Renal cortical epithelial cell (primary cell): ENCODE data around the gene SEC24C. TPM values are rescaled to one million over a fixed set of nuclear protein-coding genes. Genes with fewer than 3 reads are reported as not detected.
"Not testable (repeated sequence)": the region's sequence is repeated elsewhere in the genome, so short reads cannot be mapped to it uniquely, and the experiment has no call there.

Experiments used
- DNase-seq: peaks from one replicate; pipeline ENCODE4 v3.0.0-alpha.2; 2011; ENCODE audit warnings: low read depth
- total RNA-seq: library from RNA; depleted of rRNA; stranded (reverse); fragments of >200 nt; gene quantifications from 2 replicates; pipeline ENCODE4 v1.2.3, GENCODE V29; 2014

SEC24C gene
- total RNA-seq, 1 donor from 2014 or later, result 84.6 TPM

DNA sequence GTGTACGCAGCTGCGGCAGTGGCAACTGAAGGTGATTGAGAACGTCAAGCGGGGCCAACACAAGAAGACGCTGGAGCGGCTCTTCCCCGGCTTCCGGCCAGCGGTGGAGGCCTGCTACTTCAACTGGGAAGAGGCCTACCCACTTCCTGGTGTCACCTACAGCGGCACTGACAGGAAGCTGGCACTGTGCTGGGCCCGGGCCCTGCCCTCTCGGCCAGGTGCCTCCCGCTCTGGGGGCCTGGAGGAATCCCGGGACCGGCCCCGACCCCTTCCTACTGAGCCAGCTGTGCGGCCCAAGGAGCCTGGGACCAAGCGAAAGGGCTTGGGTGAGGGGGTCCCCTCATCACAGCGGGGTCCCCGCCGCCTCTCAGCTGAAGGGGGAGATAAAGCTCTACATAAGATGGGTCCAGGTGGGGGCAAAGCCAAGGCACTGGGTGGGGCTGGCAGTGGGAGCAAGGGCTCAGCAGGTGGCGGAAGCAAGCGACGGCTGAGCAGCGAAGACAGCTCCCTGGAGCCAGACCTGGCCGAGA is 47.8 kb downstream of the SEC24C start:
- no peak for DNase-seq

DNA sequence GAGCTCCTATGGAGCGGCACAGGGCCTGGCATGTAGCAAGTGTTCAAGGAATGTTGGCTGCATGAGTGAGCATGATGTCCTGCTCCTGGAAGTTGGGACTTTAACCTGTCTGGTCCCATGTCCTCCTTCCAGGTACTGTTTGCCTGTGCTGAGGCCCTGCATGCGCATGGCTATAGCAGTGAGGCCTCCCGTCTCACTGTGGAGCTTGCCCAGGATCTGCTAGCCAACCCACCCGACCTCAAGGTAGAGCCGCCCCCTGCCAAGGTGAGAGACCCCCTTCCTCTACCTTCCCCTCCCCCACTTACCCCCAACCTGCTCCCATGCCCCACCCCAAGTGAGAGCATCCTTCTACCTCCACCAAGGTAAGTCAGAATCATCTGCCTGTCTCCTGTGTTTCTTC is 49.3 kb downstream of the SEC24C start:
- no peak for DNase-seq

DNA sequence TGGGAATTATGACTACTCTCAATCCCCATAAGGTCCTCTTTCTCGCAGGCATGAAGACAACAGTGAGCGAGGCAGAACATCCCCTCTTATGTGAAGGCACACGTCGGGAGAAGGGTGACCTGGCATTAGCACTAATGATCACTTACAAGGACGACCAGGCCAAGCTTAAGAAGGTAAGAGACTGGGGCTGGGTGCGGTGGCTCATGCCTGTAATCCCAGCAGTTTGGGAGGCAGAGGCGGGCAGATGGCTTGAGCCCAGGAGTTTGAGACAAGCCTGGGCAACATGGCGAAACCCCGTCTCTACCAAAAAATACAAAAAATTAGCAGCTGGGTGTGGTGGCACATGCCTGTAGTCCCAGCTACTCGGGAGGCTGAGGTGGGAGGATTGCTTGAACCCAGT is 51.3 kb downstream of the SEC24C start:
- not testable (repeated sequence) for DNase-seq

DNA sequence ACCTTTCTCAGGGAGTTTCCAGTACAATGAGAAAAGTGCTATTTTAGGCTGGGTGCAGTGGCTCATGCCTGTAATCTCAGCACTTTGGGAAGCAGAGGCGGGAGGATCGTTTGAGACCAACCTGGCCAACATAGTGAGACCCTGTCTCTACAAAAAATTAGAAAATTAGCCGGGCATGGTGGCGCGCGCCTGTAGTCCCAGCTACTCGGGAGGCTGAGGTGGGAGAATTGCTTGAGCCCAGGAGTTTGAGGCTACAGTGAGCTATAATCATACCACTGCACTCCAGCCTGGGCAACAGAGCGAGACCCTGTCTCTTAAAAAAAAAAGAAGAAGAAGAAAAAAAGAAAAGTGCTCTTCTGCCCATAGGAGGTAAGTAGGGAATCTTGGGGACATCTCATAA is 51.9 kb downstream of the SEC24C start:
- DNase-seq, result not testable (repeated sequence)

DNA sequence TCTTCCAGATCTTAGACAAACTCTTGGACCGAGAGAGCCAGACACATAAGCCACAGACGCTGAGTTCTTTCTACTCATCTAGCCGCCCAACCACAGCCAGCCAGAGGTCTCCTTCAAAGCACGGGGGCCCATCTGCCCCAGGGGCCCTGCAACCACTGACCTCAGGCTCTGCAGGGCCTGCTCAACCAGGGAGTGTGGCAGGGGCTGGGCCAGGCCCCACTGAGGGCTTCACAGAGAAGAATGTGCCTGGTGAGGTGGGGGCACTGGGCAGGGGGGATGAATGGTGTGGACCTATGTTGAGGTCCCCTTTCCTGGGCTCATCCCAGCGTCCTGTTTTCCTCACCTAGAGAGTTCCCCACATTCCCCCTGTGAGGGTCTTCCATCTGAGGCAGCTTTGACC is 52.6 kb downstream of the SEC24C start:
- no peak for DNase-seq

DNA sequence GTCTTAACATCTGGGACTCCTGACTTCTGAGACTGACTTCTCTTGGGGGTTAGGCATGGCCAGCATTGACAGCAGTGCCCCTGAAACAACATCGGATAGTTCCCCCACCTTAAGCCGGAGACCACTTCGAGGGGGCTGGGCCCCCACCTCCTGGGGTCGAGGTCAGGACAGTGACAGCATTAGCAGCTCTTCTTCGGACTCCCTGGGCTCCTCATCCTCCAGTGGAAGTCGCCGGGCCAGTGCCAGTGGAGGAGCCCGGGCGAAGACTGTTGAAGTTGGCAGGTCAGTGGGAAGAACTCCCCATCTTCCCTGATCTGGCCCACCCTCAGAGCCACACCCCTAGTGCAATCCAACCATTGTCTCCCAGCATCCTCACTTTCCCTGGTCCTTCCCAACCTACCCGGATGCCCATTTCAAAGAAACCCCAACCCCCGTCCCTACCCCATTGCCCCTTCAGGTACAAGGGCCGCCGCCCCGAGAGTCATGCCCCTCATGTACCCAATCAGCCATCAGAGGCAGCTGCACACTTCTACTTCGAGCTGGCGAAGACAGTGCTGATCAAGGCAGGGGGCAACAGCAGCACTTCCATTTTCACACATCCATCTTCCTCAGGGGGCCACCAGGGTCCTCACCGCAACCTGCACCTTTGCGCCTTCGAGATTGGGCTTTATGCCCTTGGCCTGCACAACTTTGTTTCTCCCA is 53.3 kb downstream of the SEC24C start:
- no peak for DNase-seq

DNA sequence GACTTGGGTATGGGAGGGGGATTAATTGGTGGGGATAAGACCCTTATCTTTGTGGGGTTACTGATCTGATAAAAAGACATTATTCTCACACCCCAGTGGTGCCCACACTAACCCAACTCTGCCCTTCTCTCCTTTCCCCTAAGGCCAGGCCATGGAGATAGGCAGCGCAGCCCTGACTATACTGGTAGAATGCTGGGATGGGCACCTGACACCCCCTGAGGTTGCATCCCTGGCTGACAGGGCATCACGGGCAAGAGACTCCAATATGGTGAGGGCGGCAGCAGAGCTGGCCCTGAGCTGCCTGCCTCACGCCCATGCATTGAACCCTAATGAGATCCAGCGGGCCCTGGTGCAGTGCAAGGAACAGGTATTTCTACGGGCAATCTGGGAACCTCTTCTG is 53.9 kb downstream of the SEC24C start:
- DNase-seq, result no peak

DNA sequence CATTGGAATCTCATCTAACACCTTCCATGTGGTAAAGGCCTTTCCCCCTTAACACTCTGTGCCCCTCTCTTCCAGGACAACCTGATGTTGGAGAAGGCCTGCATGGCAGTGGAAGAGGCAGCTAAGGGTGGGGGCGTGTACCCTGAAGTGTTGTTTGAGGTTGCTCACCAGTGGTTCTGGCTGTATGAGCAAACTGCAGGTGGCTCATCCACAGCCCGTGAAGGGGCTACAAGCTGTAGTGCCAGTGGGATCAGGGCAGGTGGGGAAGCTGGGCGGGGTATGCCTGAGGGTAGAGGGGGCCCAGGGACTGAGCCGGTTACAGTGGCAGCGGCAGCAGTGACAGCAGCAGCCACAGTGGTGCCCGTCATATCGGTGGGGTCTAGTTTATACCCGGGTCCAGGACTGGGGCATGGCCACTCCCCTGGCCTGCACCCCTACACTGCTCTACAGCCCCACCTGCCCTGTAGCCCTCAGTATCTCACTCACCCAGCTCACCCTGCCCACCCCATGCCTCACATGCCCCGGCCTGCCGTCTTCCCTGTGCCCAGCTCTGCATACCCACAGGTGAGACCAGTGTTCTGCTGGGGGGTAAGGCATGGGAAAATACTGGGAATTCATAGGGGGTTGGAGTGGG is 54.9 kb downstream of the SEC24C start:
- no peak for DNase-seq

DNA sequence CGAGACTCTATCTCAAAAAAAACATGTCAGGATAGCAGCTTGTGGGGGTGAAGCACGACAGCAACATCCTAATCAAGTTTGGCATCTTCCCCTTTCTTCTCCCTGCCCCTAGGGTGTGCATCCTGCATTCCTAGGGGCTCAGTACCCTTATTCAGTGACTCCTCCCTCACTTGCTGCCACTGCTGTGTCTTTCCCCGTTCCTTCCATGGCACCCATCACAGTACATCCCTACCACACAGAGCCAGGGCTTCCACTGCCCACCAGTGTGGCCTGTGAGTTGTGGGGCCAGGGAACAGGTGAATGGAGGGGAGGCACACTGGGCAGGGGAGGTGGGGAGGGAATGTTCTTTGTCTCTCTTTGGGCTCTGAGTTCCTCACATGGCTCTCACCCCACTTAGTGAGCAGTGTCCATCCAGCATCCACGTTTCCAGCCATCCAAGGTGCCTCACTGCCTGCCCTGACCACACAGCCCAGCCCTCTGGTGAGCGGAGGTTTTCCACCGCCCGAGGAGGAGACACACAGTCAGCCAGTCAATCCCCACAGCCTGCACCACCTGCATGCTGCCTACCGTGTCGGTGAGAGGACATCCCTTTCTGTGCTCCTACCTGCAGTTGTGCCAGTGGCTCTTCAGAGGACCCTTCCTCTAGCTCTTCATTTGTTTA is 55.9 kb downstream of the SEC24C start:
- no peak for DNase-seq

DNA sequence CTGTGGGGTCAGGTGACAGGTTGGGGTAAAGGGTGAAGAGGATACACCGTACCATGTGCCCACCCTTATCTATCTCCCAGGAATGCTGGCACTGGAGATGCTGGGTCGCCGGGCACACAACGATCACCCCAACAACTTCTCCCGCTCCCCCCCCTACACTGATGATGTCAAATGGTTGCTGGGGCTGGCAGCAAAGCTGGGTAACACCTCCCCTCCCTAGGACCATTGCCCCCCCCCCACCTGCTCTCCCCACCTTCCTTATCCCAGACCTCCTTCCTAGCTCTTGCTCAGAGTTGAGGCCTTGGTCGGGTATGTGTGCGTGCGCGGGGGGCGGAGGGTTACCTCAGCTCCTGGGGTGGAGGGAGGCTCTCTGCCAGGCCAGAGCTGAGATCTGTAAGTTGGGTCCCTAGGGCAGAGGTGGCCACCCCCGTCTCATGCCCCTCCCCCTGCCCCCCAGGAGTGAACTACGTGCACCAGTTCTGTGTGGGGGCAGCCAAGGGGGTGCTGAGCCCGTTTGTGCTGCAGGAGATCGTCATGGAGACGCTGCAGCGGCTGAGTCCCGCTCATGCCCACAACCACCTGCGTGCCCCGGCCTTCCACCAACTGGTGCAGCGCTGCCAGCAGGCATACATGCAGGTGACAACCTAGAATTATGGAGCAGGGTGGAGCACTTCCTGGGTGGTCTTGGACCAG is 56.5 kb downstream of the SEC24C start:
- no peak for DNase-seq

DNA sequence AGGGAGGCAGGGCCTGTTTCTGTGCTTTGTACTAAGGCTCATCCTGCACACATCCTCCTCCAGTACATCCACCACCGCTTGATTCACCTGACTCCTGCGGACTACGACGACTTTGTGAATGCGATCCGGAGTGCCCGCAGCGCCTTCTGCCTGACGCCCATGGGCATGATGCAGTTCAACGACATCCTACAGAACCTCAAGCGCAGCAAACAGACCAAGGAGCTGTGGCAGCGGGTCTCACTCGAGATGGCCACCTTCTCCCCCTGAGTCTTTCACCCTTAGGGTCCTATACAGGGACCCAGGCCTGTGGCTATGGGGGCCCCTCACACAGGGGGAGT is 57.0 kb downstream of the SEC24C start:
- DNase-seq, result no peak

DNA sequence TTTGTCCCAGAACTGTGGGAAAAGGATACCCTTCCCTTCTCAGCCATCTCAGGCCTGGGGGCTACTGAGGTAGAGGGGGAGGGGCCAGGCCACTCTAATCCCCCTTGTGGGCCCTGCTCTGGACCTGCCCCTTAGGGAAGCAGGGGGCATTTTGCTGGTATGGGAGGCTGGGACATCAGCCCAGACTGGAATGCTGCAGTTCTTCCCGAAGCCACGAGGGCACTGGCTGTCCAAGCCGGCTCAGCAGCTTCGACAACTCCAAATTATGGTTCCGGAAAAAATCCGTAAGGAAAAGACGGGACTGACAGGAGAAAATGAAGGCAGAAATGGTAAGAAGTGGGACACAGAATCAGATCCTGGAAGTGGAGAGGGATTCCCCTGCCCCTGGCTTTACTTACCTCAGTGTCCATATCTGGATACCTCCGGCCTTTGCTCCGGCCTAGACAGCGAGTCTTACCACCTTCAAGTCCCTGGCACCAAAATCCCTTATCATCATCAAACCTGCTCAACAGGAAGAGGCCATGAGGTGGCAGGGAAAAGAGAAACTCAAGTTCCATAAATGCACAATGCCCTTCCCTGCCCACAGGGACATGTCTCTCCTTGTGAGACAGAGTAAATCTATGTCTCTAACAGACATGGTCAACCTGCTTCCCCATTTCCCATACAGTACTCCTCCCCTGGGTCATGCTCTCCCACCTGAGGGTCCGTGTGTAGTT is 58.3 kb downstream of the SEC24C start:
- no peak for DNase-seq

DNA sequence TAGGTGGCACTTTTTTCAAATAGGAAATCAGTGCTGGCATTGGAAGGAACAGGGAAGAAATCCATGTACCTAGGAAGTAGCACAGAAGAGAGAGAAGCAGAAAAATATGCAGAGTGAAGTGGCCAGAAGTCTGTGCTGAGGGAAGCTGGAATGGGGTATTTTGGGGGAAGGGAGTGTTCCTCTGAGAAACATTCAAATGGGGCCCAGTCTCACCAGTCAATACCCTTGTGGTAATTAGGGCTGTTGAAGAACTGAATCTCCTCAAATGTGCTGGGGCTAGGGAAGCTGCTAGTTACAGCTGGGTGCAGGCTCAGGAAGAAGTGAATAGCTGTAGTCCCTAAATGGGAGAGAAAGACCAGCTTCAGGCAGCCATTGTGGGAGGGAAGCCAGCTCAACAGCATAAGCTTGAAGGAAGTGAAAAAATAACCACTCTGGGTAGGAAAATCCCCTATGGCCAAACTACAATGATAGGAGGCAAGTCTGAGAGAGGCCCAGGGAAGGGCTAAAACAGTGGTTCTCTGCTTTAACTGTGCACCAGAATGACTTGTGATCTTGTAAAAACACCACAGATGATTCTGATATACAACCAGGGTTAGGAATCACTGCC is 59.6 kb downstream of the SEC24C start:
- DNase-seq, result no peak

DNA sequence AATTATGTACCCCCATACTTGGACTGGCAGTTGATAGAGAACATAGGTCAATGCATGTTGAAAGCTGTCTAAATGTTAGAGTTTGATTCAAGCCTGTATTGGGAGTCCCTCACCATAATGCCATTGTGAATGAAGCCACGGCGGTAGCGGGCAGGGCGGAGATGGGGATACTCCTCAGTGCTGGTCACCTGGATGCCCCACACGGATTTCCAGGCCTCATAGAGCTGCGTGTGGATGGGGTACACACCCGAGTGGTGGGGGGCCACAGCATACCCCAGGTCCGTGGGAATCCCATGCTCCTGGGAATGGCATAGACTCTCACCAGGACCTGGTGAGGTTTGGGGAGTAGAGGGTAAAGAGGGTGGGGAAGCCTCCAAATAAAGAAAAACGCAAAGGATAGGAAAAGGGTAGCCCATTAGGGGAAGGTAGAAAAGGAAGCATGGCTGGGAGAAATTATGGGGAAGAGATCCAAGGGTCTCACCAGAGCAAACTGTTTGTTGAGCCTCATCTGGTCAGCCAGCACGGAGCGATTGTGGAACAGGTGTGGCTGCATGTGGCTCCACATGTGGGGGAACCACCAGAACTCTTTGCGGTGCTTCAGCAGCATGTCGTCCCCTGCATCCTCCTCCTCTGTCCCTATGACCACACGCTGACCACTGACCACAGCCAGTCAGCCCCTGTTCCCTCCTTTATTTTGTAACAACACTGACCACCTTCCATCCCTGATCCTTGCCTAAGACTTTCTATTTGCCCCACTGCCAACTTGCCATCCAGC is 62.2 kb downstream of the SEC24C start:
- DNase-seq, result no peak

DNA sequence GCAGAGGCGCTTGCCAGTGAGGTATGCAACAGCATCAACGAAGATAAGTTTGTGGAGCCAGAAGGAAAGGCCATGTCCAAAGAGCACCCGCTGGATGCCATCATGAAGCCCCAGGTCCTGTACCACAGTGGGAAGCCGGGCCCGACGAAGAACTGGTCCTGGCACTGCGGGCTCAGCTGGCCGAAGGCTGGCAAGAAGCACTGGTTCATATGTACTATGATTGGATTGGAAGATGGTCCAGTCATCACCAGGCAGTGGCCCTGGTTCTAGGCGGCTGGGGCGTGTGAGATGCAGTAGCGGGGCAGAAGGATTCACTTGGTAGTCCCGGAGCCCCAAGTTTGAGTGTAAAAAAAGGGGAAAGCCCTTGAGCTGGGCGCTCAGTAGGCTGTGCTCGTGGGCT is 63.3 kb downstream of the SEC24C start:
- no peak for DNase-seq

DNA sequence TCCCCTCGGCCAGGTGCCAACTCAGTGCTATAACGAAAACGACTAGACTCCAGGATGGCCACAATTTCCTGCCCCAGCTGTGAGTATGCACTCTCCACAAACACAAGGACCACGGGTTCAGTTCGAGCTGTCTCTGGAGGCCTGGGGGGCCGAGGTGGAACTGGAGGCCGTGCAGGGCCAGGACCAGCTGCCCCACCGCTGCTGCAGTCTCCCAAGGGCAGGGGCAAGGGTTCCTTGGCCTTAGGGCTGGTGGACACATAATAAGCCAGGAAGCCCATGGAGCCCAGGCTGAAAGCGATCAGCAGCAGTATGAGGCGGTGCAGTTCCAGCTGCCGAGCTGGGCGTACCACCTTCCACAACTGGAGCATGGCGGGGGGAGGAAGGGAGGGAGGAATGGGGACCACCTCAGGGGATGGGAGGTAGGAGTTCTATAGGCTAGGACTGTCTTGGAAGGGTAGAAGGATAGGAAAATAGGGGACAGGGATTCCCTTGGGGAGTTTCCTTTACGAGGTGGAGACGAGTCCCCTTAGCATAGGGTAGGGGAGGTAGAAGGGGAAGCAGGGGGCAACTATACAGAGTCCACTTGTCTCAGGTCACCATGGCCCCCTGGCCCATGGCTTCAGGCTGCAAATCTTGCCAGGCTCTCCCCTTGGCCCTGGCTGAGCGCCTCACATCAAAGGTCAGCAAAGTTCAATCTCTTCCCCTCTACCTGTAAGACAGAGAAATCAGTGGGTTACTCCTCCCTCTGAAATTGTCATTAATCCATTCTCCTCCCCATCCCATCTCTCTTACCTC is 64.0 kb downstream of the SEC24C start:
- DNase-seq, result no peak

DNA sequence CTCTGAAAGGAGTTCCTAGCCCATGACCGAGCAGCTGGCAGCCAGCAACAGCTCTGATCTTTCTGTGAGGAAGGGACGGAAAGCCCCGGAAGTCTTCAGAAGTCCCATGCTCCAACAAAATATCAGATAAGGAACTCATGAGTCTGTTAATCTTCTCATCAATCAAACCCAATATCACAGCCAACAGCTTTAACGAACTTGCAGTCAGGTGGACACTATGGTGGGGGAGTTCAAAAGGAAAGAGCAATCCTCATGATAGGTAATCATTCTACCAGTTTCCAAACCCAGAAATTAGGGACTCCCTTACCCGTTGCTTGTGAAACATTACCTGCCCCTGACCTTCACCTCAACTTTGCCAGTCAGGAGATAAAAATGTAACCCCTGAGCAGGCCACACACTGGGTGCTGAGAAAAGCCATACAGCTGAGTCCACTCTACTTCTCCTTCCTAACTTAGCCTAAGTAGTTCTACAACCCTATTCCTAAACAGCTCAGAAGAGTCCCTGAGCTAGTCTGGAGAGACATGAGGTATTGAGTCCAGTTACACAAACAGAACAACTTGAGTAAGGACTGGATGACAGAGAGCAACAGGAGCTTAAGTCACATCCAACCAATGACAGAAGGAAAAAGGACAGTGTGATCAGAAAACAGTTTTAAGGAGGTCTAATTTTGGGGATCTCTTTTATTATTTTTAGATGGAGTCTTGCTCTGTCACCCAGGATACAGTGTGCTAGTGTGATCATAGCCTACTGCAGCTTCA is 65.1 kb downstream of the SEC24C start:
- DNase-seq, result no peak

DNA sequence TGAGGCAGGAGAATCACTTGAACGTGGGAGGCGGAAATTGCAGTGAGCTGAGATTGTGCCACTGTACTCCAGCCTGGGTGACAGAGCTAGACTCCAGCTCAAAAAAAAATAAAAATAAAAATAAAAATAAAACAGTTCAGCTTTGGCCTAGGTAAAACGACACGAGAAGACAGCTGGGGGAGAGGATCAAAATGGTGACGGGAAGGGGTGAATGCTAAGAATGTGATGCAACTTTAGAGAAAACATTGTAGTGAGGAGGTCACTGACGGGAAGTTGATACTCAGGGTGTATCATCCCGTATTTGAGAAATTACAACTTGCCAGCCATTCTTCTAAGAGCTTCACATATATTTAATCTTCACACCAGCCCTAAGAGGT is 66.2 kb downstream of the SEC24C start:
- DNase-seq, result no peak
